ENCODE data around the gene RIOK2.

- TF ChIP-seq CTCF (conservative IDR thresholded peaks at IDR 0.05; ENCODE audit: low read length) (no peak), EZH2phosphoT487 (IDR thresholded peaks at IDR 0.05; ENCODE audit: borderline replicate concordance) (no peak)
These were observed 72.0 kb downstream of the RIOK2 start for GRCh38 chr5:97111004-97111403.
